ENCODE data around the gene GREB1L.
A peak's percentile ranks its signal among the peaks of the same experiment; 100 is the strongest.

GREB1L gene

GRCh38 chr18:21481739-21482138 is 239.7 kb downstream of the GREB1L start:
- DNase-seq (ENCODE audit: low spot score), result no peak
- no peak for TF ChIP-seq CTCF (IDR thresholded peaks at IDR 0.05; ENCODE audit: borderline replicate concordance, control extremely low read depth, extremely low read depth, insufficient read depth, missing control alignments)
- in situ Hi-C loops (cut with MboI; ENCODE audit: low sequenced_read_pairs, unreplicated experiment), result no loop called here

GRCh38 chr18:21483051-21483450 is 241.0 kb downstream of the GREB1L start:
- in situ Hi-C loops (cut with MboI; ENCODE audit: low sequenced_read_pairs, unreplicated experiment), result no loop called here
- no peak for TF ChIP-seq CTCF (IDR thresholded peaks at IDR 0.05; ENCODE audit: borderline replicate concordance, control extremely low read depth, extremely low read depth, insufficient read depth, missing control alignments)
- no peak for DNase-seq (ENCODE audit: low spot score)

- DNase-seq (ENCODE audit: low spot score), result no peak
- TF ChIP-seq CTCF (IDR thresholded peaks at IDR 0.05; ENCODE audit: borderline replicate concordance, control extremely low read depth, extremely low read depth, insufficient read depth, missing control alignments), result no peak
- in situ Hi-C loops (cut with MboI; ENCODE audit: low sequenced_read_pairs, unreplicated experiment), result no loop called here
Observed at GRCh38 chr18:21484851-21485636, 243.0 kb downstream of the GREB1L start.

- in situ Hi-C loops (cut with MboI; ENCODE audit: low sequenced_read_pairs, unreplicated experiment), result no loop called here
- no peak for DNase-seq (ENCODE audit: low spot score)
- TF ChIP-seq CTCF (IDR thresholded peaks at IDR 0.05; ENCODE audit: borderline replicate concordance, control extremely low read depth, extremely low read depth, insufficient read depth, missing control alignments), result no peak
Observed at GRCh38 chr18:21486905-21487437, 244.9 kb downstream of the GREB1L start.

GRCh38 chr18:21489119-21489750 is 247.2 kb downstream of the GREB1L start:
- in situ Hi-C loops (cut with MboI; ENCODE audit: low sequenced_read_pairs, unreplicated experiment), result no loop called here
- TF ChIP-seq CTCF (IDR thresholded peaks at IDR 0.05; ENCODE audit: borderline replicate concordance, control extremely low read depth, extremely low read depth, insufficient read depth, missing control alignments), result peak; percentile 73
- DNase-seq (ENCODE audit: low spot score), result peak; percentile 74

GRCh38 chr18:21489919-21490495 is 248.0 kb downstream of the GREB1L start:
- DNase-seq (ENCODE audit: low spot score), result no peak
- TF ChIP-seq CTCF (IDR thresholded peaks at IDR 0.05; ENCODE audit: borderline replicate concordance, control extremely low read depth, extremely low read depth, insufficient read depth, missing control alignments), result no peak
- in situ Hi-C loops (cut with MboI; ENCODE audit: low sequenced_read_pairs, unreplicated experiment), result no loop called here

Data from GM13976 (cell line).